Measurements from ENCODE around the gene CD3D.

GRCh38 chr11:118364956-118365615 is 22.6 kb upstream of the CD3D start:
- TF ChIP-seq CTCF (IDR thresholded peaks at IDR 0.05) (no peak), POLR2A (IDR thresholded peaks at IDR 0.05) (no peak)
